Tibial nerve (tissue), 4 donors: Measurements from ENCODE around the gene NTRK2. TPM values are rescaled to one million over a fixed set of nuclear protein-coding genes. Genes with fewer than 3 reads are reported as not detected.

Experiments
- DNase-seq, 2 donors: peaks; one replicate each; pipeline ENCODE4 v3.0.0-alpha.2; 2019; ENCODE audit warnings: low spot score in 2 of 2
- H3K27ac ChIP-seq, 4 donors: fragments of 200-600 bp; sonication (generic) in 3 of 4; one replicate each; pipeline ENCODE4 v1.5.1; 2017 to 2019; ENCODE audit warnings: mild to moderate bottlenecking in 1 of 4
- H3K27me3 ChIP-seq, 2 donors: fragments of 200-600 bp; sonication (generic) in 1 of 2; one replicate each; pipeline versions ENCODE4 v1.5.1 to v1.6.0; 2017 to 2019
- H3K36me3 ChIP-seq, 3 donors: fragments of 200-600 bp; sonication (generic); one replicate each; pipeline ENCODE4 v1.5.1; 2018 to 2019
- H3K4me1 ChIP-seq, 4 donors: fragments of 200-600 bp; sonication (generic) in 3 of 4; one replicate each; pipeline ENCODE4 v1.5.1; 2017 to 2019
- H3K4me3 ChIP-seq, 4 donors: fragments of 200-600 bp; sonication (generic) in 3 of 4; one replicate each; pipeline ENCODE4 v1.5.1; 2017 to 2019; ENCODE audit warnings: mild to moderate bottlenecking in 1 of 4, moderate library complexity in 1 of 4
- H3K9me3 ChIP-seq, 4 donors: fragments of 200-600 bp; sonication (generic) in 3 of 4; one replicate each; pipeline ENCODE4 v1.5.1; 2017 to 2019
- EP300 ChIP-seq, 2 donors: sonication (generic); formaldehyde crosslinking; IDR thresholded peaks; one replicate each; pipeline ENCODE4 v1.6.1; 2017; ENCODE audit warnings: antibody characterized with exemption in 2 of 2, mild to moderate bottlenecking in 1 of 2
- POLR2A ChIP-seq, 2 donors: fragments of 450-650 bp; IDR thresholded peaks; one replicate each; pipeline ENCODE4 v1.6.1; 2017; ENCODE audit warnings: antibody characterized with exemption in 2 of 2, mild to moderate bottlenecking in 2 of 2, moderate library complexity in 2 of 2
- WGBS, 2 donors: methylation state at CpG; one replicate each; pipeline ENCODE4 v1.1.5; 2018; 5-methylcytosine and 5-hydroxymethylcytosine counted together
- total RNA-seq, 4 donors: library from RNA; depleted of rRNA; stranded (reverse); fragments of >200 nt; gene quantifications; one replicate each; pipeline ENCODE4 v1.1.0, GENCODE V29; 2016
- TF ChIP-seq, protein P1 (sequence below), 5 experiments: fragments of 200-600 bp in 3 of 5; fragments of 450-650 bp in 2 of 5; sonication (generic) in 3 of 5; IDR thresholded peaks; one replicate each; pipeline ENCODE4 v1.5.1; 2016 to 2019; ENCODE audit warnings: antibody characterized with exemption in 5 of 5, mild to moderate bottlenecking in 3 of 5, moderate library complexity in 2 of 5

NTRK2 gene
- total RNA-seq, 4 donors from 2014 or later, result 46.7 to 83.4 (median 69.5) TPM

DNA sequence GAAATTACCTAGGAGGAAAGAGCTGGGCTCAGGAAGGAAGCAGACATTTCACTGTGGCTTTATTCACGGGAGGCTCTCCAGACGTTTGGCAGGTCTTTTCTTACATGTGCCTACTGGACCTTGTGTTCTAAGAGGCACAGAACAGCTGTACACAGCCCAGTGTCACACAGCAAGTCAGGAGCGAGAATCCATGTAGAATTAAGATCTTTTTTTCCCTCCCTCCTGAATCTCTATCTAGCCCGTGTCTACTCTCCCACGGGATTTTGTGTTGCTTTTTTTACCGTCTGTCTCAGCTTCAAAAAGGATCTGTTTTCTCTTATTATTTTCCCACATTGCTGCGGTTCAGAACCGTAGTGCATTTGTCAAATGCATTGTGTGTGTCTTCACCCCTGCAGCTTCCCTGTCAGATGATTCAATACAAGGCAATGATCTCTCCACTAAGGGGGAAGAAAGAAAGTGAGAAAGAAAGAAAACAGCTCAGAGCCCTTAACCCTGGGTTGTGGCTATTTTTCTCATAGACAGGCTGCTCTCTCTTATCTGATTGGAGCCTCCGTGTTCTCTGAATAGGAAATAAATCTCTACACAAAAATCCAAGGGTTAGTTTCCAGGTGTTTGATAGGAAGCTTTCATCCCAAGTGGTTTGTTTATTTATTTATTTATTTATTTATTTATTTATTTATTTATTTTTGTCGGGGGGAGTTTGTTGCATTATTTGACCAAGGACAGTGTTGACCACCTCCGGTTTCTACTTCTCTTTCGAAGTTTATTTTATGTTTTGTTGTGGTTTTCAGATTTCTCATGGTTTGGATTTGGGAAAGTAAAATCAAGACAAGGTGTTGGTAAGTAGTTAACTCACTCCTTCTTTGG is 191.0 kb downstream of the NTRK2 start:
- 59 to 62% methylated on average over 12 of the region's 12 CpGs for WGBS, 2 donors
- Histone ChIP-seq H3K27ac (no peak overlapping the region), H3K36me3 (no peaks in the 10 kb centered on the region), H3K27me3 (no peaks in the 10 kb centered on the region), H3K4me1 (peaks cover 0 to 49% (median 19%) of the 10 kb centered on the region in 4 donors), H3K9me3 (no peaks in the 10 kb centered on the region), H3K4me3 (no peak overlapping the region)
- no peak for DNase-seq
- TF ChIP-seq EP300 (IDR thresholded peaks at IDR 0.05) (no peak), POLR2A (IDR thresholded peaks at IDR 0.05) (no peak)
- TF ChIP-seq, protein P1, sequence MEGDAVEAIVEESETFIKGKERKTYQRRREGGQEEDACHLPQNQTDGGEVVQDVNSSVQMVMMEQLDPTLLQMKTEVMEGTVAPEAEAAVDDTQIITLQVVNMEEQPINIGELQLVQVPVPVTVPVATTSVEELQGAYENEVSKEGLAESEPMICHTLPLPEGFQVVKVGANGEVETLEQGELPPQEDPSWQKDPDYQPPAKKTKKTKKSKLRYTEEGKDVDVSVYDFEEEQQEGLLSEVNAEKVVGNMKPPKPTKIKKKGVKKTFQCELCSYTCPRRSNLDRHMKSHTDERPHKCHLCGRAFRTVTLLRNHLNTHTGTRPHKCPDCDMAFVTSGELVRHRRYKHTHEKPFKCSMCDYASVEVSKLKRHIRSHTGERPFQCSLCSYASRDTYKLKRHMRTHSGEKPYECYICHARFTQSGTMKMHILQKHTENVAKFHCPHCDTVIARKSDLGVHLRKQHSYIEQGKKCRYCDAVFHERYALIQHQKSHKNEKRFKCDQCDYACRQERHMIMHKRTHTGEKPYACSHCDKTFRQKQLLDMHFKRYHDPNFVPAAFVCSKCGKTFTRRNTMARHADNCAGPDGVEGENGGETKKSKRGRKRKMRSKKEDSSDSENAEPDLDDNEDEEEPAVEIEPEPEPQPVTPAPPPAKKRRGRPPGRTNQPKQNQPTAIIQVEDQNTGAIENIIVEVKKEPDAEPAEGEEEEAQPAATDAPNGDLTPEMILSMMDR (IDR thresholded peaks at IDR 0.05), result no peak

DNA sequence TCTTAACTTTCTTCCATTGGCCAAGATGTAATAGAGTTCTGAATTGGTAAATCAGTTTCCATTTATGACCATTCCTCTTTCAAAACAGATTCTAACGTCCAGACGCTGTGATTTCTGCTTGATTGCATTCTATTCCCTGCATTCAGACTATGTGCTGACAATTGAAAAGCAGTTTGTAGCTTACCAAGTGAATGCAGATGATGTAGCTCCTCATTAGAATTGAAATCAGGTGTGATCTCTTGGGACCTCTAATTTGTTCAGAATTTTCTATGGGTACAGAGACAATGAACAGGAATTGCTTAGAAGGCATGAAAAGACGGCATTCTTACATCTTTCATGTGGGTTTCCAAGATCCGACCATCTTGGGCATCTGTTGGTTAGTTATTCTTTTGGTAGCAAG is 191.9 kb downstream of the NTRK2 start:
- Histone ChIP-seq H3K27ac (no peak overlapping the region), H3K9me3 (no peaks in the 10 kb centered on the region), H3K4me1 (peaks cover 0 to 39% (median 10%) of the 10 kb centered on the region in 4 donors), H3K27me3 (no peaks in the 10 kb centered on the region), H3K4me3 (no peak overlapping the region), H3K36me3 (no peaks in the 10 kb centered on the region)
- WGBS, 2 donors, result 80 to 81% methylated on average over 4 of the region's 4 CpGs
- no peak for DNase-seq
- TF ChIP-seq POLR2A (IDR thresholded peaks at IDR 0.05), result no peak
- TF ChIP-seq, protein P1 (IDR thresholded peaks at IDR 0.05), result no peak
- no peak for TF ChIP-seq EP300 (IDR thresholded peaks at IDR 0.05)

DNA sequence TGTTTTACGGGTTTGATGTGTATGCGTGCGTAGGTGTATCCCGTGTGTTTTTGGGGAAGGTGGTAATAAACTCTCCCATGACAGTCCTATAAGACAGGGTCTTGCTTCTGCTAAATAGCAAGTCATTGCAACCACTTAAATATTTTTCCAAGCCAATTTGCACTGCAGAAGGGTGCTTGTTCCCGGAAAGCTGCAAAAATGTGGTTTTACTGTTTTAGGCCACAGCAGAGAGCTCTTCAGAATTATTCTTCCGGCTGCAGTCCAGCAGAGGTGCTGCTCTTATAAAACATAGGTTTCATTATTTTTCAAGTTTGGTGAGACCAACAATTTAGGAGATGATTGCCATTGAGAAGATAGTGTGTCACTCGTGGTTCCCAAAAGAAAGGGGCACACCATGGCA is 192.8 kb downstream of the NTRK2 start:
- TF ChIP-seq, protein P1 (IDR thresholded peaks at IDR 0.05), result no peak
- TF ChIP-seq EP300 (IDR thresholded peaks at IDR 0.05) (no peak), POLR2A (IDR thresholded peaks at IDR 0.05) (no peak)
- no peaks in the 10 kb centered on the region for H3K36me3 ChIP-seq
- H3K27ac ChIP-seq, result no peak overlapping the region
- H3K27me3 ChIP-seq, result no peaks in the 10 kb centered on the region
- no peaks in the 10 kb centered on the region for H3K9me3 ChIP-seq
- DNase-seq, result no peak
- H3K4me3 ChIP-seq, result no peak overlapping the region
- H3K4me1 ChIP-seq, result peaks cover 0 to 40% (median 10%) of the 10 kb centered on the region in 4 donors
- 85 to 89% methylated on average over 7 of the region's 7 CpGs for WGBS, 2 donors

DNA sequence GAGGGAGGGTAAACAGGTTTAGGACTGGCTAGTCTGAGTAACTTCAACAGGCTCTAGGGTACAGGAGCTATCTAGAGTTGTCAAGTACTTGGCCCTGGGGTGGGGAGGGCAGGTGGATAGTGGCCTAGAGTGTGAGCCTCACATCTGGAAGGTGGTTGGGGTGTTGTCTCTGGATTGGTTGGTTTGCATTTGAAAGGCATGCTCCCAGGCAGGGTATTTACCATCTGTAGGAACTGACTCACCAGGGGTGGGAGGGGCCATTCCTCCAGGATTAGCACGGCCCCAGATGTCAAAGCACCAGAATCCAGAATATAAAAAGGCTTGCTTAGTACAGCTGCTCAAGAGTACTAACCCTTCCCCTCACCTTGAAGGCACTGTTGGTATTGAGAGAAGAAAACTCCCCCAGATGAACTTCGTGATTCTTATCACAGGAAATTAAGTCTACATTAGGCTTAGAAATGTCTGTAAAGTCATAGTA is 193.3 kb downstream of the NTRK2 start:
- H3K9me3 ChIP-seq, result no peaks in the 10 kb centered on the region
- H3K36me3 ChIP-seq, result no peaks in the 10 kb centered on the region
- WGBS, 2 donors, result 34 to 44% methylated on average over 2 of the region's 2 CpGs
- H3K4me1 ChIP-seq, result peaks cover 0 to 35% (median 7%) of the 10 kb centered on the region in 4 donors
- H3K27ac ChIP-seq, result no peak overlapping the region
- no peak overlapping the region for H3K4me3 ChIP-seq
- no peak for DNase-seq
- no peaks in the 10 kb centered on the region for H3K27me3 ChIP-seq
- no peak for TF ChIP-seq POLR2A (IDR thresholded peaks at IDR 0.05)
- TF ChIP-seq, protein P1 (IDR thresholded peaks at IDR 0.05), result no peak
- TF ChIP-seq EP300 (IDR thresholded peaks at IDR 0.05), result no peak

DNA sequence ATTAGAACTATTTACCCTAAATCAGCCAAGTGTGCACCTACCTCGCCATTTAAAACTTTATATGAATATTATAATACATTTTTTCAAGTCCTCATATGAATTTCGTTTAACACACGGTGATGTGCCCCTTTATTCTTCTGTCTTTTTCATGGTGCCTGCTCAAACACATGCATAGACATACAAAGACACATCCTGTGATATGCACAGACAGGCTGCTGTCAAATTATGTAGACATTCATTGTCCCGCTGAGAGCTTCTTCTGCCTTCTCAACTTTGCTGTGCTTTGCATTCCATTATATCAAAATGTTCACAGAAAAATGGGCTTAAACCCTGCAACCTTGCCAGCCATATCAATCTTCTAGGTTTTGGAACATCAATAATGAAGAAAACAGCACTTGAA is 193.8 kb downstream of the NTRK2 start:
- Histone ChIP-seq H3K27ac (no peak overlapping the region), H3K9me3 (no peaks in the 10 kb centered on the region), H3K36me3 (no peaks in the 10 kb centered on the region), H3K27me3 (no peaks in the 10 kb centered on the region), H3K4me1 (peaks cover 0 to 30% (median 5%) of the 10 kb centered on the region in 4 donors), H3K4me3 (no peak overlapping the region)
- 88 to 91% methylated on average over 4 of the region's 4 CpGs for WGBS, 2 donors
- no peak for DNase-seq
- no peak for TF ChIP-seq POLR2A (IDR thresholded peaks at IDR 0.05)
- TF ChIP-seq, protein P1 (IDR thresholded peaks at IDR 0.05), result no peak
- TF ChIP-seq EP300 (IDR thresholded peaks at IDR 0.05), result no peak
